ENCODE measurements around the gene SNAPC2. TPM values are rescaled to one million over a fixed set of nuclear protein-coding genes. Genes with fewer than 3 reads are reported as not detected.

The SNAPC2 gene
- total RNA-seq: 23.7 and 25.9 TPM in 2 replicates

GRCh38 chr19:7919610-7920518 lies at the start of gene SNAPC2:
SNAPC2 (plus strand) TSS chr19:7920338; CDS start chr19:7920367, 29 bp downstream.

GRCh38 chr19:7874076-7874896 lies 45.9 kb upstream of the SNAPC2 start, which contains the start of gene PRR36:
PRR36 (minus strand) TSS chr19:7874390; CDS start chr19:7873689, 701 bp downstream.

GRCh38 chr19:7888145-7888825 lies 31.9 kb upstream of the SNAPC2 start, which contains the start of gene LRRC8E:
LRRC8E (plus strand) TSS chr19:7888510; CDS start chr19:7895604, 7,094 bp downstream.

GRCh38 chr19:7903244-7904073 lies 16.7 kb upstream of the SNAPC2 start, which contains the start of gene MAP2K7:
MAP2K7 (plus strand) TSS chr19:7903877; CDS start chr19:7903945, 68 bp downstream.

GRCh38 chr19:7914598-7915045 lies 5.5 kb upstream of the SNAPC2 start, which contains the start of gene TGFBR3L:
TGFBR3L (plus strand) TSS chr19:7914830.

GRCh38 chr19:7926021-7926726 lies 6.0 kb downstream of the SNAPC2 start, which contains the start of gene CTXN1:
CTXN1 (minus strand) TSS chr19:7926135; CDS start chr19:7925538, 597 bp downstream.

GRCh38 chr19:7943444-7944176 lies 23.5 kb downstream of the SNAPC2 start, which contains the start of gene TIMM44:
TIMM44 (minus strand) TSS chr19:7943666; CDS start chr19:7943651, 15 bp downstream.

Other genes with a start within 250 kb of the SNAPC2 start
- gene MCEMP1, start 243.2 kb upstream of the SNAPC2 start, total RNA-seq: not detected in 2 replicates
- gene TRAPPC5, start 239.5 kb upstream of the SNAPC2 start, total RNA-seq: 40.4 and 41.4 TPM in 2 replicates
- not detected in 2 replicates for gene FCER2, start 218.2 kb upstream of the SNAPC2 start, total RNA-seq
- not detected in 2 replicates for gene CLEC4G, start 188.2 kb upstream of the SNAPC2 start, total RNA-seq
- gene CD209, start 172.8 kb upstream of the SNAPC2 start, total RNA-seq: not detected in 2 replicates
- gene CLEC4M, start 157.1 kb upstream of the SNAPC2 start, total RNA-seq: not detected in 2 replicates
- gene EVI5L, start 90.1 kb upstream of the SNAPC2 start, total RNA-seq: 14.4 and 14.5 TPM in 2 replicates
- not detected in 2 replicates for gene PRR36, start 45.9 kb upstream of the SNAPC2 start, total RNA-seq
- gene LRRC8E, start 31.8 kb upstream of the SNAPC2 start, total RNA-seq: 6.1 and 7.8 TPM in 2 replicates
- 9.5 and 9.7 TPM in 2 replicates for gene MAP2K7, start 16.5 kb upstream of the SNAPC2 start, total RNA-seq
- 0.26 and 0.76 TPM in 2 replicates for gene TGFBR3L, start 5.5 kb upstream of the SNAPC2 start, total RNA-seq
- 1.1 and 1.3 TPM in 2 replicates for gene CTXN1, start 5.8 kb downstream of the SNAPC2 start, total RNA-seq
- 39.9 and 48.3 TPM in 2 replicates for gene TIMM44, start 23.3 kb downstream of the SNAPC2 start, total RNA-seq
- 27.3 and 30.7 TPM in 2 replicates for gene ELAVL1, start 85.3 kb downstream of the SNAPC2 start, total RNA-seq
- gene CCL25, start 132.4 kb downstream of the SNAPC2 start, total RNA-seq: 0.32 TPM in 1 of 2 replicates, not detected in the other
- not detected in 2 replicates for gene FBN3, start 229.3 kb downstream of the SNAPC2 start, total RNA-seq

Measured in articular chondrocyte of knee joint (primary cell).